GM19238 (cell line): ENCODE measurements around the gene MUC4.
"Not testable (repeated sequence)": the region's sequence is repeated elsewhere in the genome, so short reads cannot be mapped to it uniquely, and the experiment has no call there.

Experiments
- DNase-seq: peaks from one replicate; pipeline ENCODE4 v3.0.0; 2011; ENCODE audit warnings: low spot score; ENCODE audit not compliant: insufficient read length

MUC4 gene

GRCh38 chr3:195813916-195814640, 2.3 kb upstream of the MUC4 start:
- no peak for DNase-seq

DNA sequence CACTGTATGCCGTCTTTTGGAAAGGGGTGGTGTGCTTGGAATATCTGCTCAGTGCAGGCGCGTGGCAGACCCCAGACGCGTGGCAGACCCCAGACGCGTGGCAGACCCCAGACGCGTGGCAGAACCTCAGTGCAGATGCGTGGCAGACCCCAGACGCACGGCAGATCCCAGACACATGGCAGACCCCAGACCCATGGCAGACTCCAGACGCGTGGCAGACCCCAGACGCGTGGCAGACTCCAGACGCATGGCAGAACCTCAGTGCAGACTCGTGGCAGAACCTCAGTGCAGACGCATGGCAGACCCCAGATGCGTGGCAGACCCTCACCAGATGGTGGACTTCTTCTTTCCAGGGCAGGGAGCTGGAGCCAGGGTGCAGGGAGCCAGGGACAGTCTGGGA, 637 bp upstream of the MUC4 start:
- DNase-seq: no peak

GRCh38 chr3:195810455-195810845, 1.3 kb downstream of the MUC4 start:
- DNase-seq: no peak

GRCh38 chr3:195809796-195810454, 1.8 kb downstream of the MUC4 start:
- no peak for DNase-seq

GRCh38 chr3:195809291-195809785, 2.4 kb downstream of the MUC4 start:
- DNase-seq: no peak

DNA sequence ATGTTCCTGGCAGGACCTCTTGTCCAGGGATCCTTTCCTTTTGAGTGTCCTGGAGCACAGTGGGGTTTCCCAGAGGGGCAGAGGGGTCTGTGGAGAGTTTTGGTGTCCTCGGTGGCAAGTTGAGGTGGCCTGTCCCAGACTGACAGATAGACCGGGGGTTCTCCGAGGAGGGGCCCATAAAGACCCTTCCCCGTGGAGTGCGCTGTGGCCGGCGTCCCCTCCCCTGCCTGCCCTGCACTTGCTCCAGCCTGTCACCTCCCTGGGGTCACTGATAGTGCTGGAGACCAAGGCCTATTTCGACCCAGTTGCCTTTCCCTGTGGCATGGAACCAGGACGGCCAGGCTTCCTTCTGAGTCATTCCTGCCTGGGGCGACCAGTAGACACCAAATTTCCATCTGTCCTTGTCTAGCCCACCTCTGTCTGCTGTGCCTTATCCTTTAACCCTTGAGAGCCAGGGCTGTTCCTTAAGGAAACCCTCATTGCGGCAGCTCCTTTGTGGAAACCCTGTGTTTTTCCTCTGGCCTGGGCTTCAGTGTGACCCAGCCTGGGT, 2.9 kb downstream of the MUC4 start:
- DNase-seq: no peak

DNA sequence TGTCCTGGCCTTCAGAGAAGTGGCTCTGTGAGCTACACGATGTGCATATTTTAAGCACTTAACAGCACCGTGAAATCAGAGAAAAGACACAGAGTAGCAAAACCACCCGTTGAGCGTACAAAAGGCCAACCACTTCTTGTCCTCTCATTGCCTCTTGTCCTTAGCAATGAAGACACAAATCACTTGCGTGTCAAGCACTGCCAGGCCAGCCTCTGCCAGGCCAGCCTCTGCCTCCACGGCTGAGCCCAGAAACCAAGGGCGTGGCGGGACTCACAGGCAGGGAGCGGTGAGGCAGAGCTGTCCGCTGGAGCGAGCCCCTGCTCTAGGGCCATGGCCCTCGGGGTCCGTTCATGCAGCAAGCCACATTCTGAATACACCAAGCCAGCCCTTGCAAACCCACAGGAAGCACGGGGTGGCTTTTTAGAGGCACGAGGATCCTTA, 4.0 kb downstream of the MUC4 start:
- no peak for DNase-seq

DNA sequence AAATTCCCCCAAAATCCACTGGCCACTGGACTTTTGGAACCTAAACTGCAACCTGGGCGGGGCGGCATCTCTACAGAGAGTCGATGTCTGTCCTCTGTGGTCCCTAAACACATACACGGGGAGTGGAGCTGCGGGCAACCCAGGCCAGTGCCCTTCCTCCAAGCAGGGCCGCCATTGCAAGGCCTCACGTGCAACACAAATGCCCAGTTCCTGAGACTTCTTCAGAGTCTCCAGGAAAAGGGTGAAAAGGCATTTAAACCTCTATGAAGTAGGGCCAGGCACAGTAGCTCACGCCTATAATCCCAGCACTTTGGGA, 4.9 kb downstream of the MUC4 start:
- no peak for DNase-seq

DNA sequence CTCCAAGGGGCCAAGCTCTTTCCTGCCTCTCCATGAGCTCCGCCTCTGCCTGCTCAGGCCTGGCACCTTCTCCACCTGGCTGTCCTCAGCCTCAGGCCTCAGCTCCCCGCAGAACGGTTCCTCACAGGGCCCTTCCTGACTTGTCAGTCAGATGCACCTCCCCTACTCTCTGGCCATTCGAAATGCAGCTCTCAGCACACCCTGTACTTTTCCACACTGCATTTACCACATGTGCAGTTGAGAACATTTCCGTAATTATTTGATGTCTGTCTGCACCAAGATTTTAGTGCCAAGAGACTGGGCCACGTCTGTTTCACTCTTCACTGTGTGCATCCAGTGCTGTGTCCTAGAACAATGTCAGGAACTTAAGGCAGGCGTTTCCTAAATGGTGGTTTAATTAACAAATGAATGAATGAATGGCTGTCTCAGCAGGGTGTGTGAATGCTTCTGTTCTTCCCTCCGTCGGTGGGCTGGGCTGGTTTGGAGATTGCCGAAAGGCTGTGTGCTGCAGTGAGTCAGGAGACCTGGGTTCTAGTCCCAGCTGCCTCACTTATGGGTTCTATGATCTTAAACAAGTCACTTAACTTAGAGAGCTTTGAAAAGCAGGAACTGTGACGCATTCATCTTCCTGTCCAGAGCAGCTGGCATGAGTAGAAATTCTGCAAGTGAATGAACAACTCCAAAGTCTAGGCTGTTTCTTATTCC, 5.4 kb downstream of the MUC4 start:
- no peak for DNase-seq

- not testable (repeated sequence) for DNase-seq
Measured at GRCh38 chr3:195805588-195805987, 6.1 kb downstream of the MUC4 start.

DNA sequence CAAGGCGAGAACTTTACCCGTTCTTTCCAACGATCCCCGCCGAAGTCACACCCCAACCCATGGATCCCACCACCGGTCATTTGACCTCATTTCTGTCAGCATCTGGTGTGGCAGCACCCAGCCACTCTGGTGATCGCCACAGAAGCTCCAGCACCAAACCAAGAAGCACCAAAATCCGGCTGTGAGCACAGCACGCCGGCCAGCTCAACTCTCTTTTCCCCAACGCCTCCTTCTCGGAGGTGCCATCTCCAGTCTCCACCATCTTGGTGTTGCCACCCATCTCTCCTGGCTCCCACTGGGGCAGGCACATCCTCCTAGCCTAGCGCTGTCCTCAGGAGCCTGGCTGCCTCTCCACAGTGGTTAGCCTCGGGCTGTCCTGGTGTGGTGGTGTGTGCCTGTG, 6.5 kb downstream of the MUC4 start:
- DNase-seq: no peak

DNA sequence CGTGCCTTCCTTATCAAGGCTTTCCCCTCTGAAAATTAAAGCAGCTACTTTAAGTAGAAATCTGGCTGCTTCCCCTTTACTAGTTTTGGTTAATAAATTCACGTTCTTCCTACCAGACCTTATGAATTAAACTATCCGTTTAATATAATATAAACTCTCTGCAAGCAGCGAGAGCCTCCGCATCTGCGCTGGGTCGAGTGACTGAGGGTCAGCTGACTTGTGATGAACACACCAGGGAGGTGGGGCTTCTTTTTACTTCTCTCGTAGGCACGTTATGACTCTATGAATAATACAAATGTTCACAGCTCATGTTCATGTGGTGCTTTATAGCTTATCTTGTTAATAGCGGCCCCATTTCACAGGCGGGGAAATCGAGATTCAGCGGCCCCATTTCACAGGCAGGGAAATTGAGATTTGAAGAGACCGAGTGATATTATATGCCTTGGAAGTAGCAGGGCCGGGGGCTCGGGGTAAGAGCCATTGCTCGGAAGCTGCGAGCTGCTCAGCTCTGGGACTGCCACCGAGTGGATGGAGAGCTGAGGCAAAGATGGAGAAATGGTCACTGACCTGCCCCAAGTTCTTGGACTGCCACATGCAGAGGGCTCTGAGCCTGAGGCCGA, 8.3 kb downstream of the MUC4 start:
- DNase-seq: no peak

GRCh38 chr3:195802795-195803194, 8.9 kb downstream of the MUC4 start:
- DNase-seq: no peak

DNA sequence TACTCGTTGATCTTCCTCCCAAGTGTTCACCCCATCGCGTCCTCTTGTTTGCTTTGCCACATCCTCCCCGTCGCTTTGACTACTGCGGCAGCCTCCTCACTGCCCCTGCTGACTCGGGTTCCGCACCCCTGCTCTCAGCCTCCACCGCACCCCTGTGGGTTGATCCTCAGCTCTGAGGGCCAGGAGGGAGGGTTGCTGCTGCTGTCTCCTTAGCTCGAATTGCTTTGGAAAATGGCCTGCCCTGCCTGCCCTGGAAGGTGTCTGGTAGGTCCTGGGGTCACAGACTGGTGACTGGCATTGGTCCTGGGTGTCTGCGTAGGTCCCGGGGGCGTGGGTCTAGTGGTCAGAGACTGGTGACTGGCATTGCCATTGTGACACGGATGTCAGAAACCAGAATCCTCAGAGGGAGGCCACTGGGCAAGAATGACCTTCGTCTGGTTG, 9.4 kb downstream of the MUC4 start:
- DNase-seq: no peak

- no peak for DNase-seq
Measured at GRCh38 chr3:195801251-195802183, 10.2 kb downstream of the MUC4 start.

DNA sequence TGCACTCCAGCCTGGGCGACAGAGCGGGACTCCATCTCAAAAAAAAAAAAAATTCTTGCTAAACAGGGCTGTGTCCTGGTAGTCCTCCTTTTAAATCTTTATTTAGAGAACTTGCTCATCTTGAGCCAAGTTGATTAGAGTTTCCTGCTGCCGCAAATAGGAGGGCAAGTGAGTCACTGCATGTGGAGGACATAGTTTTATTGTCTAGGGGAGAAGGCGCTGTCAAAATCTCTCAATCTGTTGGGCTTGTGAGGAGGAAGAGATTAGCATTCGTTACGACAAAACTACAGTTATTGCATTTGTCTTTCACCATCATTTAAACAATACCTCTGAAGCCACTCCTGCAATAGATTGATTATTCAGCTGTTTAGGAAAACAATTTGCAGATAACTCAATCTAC, 11.5 kb downstream of the MUC4 start:
- no peak for DNase-seq

GRCh38 chr3:195796795-195797194, 14.9 kb downstream of the MUC4 start:
- no peak for DNase-seq

GRCh38 chr3:195794708-195795107, 17.0 kb downstream of the MUC4 start:
- no peak for DNase-seq

DNA sequence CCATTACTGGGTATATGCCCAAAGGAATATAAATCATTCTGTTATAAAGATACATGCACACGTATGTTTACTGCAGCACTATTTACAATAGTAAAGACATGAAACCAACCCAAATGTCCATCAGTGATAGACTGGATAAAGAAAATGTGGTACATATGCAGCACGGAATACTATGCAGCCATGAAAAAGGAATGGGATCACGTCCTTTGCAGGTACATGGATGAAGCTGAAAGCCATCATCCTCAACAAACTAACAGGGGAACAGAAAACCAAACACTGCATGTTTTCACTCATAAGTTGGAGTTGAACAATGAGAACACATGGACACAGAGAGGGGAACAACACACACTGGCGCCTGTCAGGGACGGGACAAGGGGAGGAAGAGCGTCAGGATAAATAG, 19.1 kb downstream of the MUC4 start:
- DNase-seq: not testable (repeated sequence)

DNA sequence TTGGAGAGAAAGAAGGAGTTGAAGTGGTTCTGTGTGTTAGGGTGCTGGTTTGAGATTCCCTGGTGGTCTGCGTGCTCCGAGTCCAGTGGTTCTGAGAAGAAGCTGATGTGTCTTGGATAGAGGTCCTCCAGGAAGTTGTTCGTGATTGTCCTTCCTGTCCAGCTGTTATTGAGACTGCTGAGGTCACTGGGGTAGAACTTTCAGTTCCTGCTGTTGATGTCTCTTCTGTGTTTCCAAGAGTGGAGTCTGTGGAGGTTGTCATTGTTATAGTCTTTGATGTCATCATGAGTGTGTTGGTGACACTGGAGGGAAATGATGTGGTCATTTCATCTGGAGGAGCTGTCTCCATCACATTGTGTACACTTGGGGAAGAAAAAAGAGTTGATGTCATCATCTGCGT, 20.8 kb downstream of the MUC4 start:
- DNase-seq: no peak
